Limb (tissue), 2 donors: ENCODE results near the gene GRIN3A.
"Not testable (repeated sequence)": the region's sequence is repeated elsewhere in the genome, so short reads cannot be mapped to it uniquely, and the experiment has no call there.

Experiments
- DNase-seq, 2 donors: peaks; one replicate each; pipeline ENCODE4 v3.0.0-alpha.2; 2016; ENCODE audit errors: extremely low spot score in 2 of 2

GRIN3A gene

DNA sequence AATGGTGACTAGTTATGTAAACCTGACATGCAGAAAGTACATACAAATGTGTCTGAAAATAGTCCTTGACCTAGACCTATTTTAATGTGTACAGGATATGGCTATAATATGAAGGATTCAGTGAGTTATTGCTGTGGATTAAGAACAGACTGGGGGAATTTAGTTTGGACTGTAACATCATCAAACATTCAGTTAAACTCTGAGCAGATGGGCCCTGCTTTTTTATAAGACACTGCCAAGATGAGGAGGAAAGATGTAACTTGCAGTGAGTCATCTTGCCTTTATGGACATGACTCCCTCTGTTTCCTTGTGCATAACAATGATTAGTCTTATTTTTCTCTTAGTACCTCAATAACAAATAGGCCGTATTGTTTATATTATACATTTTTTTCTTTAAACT lies 155.9 kb downstream of the GRIN3A start:
- DNase-seq, result peak in 1 of 2 donors; percentile 47

DNA sequence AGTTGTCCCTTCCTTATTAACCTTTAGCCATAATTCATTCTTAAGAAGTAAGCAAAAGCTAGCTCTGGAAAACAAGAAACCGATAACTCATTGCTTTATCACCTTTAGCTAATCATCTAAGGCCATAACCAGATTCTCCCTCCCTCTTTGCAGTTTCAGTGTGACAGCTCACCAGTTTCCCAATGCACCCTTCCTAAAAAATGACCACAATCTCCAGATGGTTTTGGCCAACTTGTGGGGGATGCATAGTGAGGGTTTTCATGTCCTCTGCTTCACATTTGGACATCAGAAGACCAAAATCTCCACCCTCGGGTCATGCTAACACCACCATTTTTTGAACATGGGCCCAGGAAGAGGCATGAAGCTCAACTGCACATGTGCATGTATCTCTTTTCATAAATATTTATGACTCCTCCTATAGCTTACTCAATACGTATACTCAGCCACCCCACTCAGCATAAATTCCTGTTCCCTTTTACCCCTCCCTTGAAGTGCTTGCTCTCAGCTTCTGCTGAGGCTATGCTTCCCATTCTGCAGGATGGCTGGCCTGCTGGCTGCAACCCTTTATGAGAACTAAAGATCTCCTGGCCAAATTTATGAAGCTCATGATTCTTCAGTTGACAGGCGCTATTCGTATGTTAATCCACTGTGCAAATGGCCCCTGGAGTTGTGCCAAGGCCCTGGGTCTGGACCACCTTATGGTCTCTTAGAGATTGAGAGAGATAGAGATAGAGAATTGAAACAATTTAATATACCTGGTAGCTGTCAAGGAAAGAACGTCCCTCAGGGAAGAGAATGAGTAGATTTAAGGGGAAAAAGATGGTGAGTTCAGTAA lies 158.5 kb downstream of the GRIN3A start:
- DNase-seq, result peak; percentile 6 to 47

DNA sequence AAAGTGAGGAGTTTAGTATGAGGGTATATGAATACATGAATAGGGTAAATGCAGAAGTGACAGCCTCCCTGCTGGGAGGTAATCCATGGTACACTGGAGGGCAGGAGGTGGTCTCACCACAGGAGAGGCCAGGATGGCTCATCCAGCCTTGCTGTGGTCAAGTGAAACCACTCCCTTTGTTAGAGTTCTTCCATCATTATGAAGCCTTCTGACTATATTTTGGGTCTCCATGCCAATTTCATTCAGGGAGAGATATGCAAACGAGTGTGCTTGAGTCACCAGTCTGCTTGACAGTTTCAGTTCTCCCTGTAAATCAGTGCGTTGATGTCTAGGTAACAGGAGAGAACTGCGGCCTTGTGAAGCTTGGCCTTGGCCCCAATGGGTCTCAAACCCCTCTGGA lies 160.1 kb downstream of the GRIN3A start:
- no peak for DNase-seq

DNA sequence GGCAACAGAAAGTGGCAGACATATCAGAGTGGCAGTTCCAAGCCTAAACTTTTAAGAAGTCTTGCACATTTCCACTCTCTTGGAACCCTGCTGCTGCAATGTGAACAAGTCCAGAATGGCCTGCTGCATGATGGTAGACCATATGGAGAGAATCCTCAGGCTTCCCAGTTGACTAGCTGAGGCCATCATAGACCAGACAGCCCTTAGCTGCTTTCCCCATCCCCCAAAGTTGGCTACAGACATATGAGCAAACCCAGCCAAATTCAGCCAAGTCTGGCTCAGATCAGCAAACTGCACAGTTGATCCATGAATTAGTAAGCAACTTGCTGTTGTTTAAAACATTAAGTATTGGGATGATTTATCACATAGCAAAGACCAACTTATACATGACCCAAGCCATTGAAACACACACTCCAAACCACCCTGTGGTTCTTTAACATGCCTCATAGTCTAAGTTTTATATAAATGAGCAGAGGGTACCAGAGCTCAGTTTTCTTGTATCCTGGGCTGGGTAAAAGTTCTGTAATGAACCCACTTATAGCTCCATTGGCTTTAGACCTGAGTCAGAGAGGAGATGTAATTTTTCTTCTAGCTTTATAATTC lies 163.6 kb downstream of the GRIN3A start:
- no peak for DNase-seq

DNA sequence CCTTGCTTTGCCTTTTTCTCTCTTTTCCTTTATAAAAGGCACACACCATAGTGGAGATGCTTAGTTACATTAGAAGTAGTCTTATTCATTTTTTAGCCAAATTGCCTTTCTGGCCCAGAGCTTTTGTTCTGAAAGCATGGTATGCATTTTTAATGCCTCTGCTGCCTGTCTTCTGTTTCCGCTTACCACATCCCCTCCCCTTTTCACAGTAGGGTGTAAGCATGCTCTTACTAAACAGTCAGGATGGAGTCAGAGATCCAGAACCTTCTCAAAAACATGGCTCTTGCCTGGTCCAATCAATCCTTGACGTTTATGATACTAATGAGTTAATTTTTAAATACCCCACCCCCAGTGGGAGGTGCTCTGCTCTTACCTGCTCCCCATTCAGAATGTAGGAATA lies 166.1 kb downstream of the GRIN3A start:
- DNase-seq, result no peak

DNA sequence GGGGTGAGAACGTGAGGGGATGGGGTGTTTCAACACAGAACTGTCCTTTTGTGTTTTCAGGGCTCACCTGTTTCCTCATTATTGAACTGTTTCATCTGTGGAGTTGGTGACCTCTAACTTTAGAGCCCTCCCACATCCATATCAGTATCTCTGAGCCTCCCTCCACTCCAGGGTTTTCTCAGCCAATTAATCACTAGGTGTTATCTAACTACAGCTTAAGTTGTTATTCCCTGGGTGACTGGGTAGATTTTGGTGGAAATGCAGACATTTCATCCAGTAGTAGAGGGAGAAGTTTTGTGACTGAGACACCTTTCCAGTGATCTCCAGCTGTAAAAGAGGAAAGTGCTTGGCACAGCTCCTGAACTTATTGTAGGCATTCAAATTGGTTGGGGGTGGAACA lies 167.3 kb downstream of the GRIN3A start:
- no peak for DNase-seq

DNA sequence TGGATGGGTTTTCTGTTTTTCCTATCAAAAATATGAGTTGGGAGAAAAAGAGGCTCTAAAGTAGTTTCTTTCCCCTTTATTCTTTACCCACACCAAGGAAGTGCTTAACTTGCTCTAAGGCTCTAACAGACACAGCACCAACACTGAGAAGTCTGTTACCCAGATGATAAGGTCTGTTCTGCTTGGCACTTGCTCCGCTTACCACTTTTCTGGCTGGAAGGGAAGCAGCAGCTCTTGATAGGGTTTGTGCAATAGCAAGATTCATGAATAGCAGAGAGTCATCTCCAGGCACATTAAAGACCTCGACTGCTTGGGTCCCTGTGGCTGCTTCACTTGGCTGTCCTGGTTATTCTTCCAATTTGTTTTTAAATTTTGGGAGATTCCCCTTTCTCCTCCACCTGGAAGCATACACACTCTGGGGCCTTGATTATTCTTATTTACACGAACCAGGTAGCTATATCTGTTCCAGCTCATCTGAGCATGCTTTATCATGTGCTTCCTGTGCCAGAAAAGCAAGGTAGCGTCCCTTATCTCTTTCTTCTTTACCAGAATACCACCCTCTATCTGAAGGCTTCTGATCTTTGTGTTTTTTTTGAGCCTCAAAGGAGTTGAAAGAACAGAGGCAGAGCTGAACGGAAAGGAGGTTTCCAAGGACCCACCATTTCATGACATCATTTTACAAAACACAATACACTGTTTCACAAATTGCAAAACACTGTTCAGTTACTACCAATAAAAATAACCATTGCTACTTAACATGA lies 168.5 kb downstream of the GRIN3A start:
- no peak for DNase-seq

DNA sequence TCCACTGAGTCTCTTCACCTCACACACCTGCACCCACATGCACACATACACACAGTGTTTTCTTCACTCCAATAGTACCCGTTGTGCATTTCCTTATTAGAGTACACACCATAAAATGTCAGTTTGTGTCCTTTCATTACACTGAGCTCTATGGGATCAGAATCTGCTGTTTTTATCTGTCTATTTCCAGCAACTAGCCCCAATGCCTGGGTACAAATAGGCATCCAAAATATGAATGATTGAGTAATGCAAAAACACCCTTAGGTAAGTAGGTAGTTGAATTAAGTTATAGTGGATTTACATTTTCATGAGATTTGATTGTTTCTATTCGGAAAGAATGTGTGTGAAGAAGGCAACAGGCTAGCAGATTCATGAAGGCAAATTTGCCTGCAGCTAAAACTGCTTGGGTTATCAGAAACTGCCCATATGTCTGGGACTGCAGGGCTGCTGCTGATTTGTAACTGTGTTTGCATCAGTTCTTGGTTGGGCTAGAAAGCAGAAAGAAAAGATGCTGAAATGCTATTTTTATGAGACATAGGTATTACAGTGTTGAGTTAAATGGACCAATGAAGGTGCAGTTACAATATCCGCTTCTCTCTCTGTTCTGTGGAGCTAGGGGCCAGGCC lies 170.6 kb downstream of the GRIN3A start:
- no peak for DNase-seq

DNA sequence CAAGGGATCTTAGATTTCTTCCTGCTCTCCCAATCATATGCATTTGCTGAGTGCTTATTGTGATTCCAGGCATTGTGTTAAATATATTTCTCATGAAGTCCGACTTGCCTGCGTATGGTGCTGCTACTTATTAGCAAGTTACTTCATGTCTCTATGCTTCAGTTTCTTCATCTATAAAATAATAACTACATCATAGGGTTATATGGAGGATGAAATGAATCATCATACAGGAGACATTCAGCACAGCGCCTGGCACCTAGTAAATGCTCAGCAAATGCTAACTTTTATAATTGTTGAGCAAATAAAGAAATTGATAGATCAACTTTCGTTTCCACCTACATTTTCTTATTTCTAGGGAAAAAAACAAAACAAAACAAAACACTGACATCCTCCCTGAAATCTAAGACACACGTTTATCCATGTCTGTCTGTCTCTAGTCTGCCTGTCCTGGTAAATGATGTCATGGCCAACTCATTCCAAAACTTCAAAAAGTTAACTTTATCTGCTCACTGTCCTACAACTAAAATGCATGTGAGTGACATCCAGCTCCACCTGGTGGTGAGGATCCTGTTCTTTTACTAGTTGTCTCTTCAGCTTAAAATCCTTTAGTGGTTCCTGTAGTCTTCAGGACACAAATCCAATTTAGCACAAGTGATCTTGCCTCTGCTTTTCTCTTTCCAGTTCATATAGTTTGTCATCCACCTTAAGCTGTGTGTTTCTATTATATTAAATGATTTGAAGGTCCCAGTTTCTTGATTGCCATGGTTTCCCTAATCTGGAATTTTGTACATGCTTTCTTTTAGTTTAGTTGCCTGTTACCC lies 171.3 kb downstream of the GRIN3A start:
- DNase-seq, result no peak

DNA sequence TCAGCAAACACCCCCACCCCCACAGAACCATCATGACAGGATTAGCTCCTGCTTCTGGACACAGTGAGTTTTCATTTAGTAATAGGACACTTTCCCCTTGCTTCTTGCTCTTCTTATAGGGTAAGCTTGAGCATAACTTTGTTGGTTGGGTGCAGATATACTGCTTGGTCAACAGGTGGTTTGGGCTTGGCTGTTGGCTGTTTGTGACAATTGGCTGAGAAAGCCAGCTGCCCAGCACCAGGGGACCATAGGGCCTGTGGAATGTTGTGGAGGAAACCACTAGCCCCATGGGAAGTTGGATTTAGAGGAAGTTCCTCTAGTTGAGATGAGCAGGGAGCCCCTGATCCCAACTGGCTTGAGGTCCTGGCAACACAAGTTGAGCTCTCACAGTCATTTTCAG lies 174.2 kb downstream of the GRIN3A start:
- DNase-seq, result no peak

DNA sequence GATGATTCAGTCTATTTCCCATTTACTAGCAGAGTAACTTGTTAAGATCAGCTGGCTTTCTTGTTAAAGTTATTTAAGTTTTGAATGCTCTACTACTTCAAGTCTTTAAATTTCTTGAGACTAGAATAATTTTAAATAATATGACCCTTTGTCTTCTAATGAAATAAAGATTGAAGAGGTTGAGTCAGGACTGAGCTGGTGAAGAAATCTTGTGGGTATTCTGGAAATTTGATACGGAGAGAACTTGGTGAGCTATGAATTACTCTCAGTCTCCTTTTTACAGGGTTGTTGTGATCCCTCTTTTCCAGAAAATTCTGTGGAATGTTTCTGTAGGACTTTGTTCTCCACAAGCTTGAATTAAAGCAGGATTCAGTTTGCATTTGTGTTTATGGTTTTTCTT lies 175.5 kb downstream of the GRIN3A start:
- no peak for DNase-seq

DNA sequence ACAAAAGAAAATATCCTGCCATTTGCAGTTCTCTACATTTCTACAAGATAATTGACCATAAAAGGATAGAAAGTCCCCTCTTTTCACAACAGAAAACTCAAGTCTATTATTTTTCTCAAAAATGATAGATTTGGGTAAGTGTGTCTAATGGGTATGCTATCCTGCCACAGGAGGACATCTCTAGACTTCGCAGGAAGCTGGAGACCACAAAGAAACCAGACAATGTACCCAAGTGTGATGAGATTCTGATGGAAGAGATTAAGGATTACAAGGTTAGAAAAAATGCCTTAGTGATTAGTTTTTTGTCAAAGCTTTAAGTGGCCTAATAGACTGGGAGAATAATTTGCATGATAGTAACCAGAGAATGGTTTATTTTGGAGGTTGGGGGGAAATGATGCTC lies 176.7 kb downstream of the GRIN3A start:
- DNase-seq, result no peak

DNA sequence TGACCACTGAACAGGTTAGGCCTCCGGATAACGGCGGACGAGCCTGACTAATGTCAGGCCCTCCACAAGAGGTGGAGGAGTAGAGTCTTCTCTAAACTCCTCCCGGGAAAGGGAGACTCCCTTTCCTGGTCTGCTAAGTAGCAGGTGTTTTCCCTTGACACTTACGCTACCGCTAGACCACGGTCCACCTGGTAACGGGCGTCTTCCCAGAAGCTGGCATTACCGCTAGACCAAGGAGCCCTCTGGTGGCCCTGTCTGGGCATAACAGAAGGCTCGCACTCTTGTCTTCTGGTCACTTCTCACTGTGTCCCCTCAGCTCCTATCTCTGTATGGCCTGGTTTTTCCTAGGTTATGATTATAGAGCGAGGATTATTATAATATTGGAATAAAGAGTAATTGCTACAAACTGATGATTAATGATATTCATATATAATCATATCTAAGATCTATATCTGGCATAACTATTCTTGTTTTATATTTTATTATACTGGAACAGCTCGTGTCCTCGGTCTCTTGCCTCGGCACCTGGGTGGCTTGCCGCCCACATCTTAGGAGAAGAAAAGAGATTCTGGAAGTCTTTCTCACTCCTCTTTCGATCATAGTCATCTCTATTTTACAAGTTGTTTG lies 188.9 kb downstream of the GRIN3A start:
- not testable (repeated sequence) for DNase-seq

DNA sequence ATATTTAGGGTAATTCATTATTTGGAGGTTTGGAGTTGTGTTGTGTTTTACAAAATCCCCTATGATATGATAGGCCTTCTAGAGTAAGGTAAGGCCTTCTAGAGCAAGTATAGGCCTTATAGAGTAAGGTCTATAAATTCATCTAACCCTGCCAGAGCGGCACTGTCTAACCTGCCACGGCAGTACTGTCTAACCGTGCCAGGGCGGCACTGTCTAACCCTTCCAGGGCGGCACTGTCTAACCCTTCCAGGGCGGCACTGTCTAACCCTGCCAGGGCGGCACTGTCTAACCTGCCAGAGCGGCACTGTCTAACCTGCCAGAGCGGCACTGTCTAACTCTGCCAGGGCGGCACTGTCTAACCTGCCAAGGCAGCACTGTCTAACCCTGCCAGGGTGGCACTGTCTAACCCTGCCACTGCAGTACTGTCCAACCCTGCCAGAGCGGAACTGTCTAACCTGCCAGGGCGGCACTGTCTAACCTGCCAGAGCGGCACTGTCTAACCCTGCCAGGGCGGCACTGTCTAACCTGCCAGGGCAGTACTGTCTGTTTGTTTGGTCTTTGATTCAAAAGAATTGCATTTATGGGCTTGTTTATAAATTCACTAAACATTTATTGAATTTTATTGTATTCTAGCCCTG lies 195.2 kb downstream of the GRIN3A start:
- no peak for DNase-seq

DNA sequence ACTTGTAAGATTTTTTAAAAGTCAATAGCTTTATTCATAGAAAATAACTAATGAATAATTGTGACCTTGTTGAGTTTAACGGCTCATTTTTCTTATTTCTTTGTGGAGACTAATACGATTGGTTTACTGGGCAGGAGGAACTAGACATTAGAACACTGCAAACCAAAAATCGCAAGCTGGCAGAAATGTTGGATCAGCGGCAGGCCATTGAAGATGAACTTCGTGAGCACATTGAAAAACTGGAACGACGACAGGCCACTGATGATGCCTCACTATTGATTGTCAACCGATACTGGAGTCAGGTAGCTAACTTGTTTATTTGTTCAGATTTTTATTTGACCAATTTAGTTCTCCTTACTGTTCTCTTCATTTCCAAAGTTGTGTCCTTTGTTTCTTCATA lies 198.4 kb downstream of the GRIN3A start:
- DNase-seq, result no peak

DNA sequence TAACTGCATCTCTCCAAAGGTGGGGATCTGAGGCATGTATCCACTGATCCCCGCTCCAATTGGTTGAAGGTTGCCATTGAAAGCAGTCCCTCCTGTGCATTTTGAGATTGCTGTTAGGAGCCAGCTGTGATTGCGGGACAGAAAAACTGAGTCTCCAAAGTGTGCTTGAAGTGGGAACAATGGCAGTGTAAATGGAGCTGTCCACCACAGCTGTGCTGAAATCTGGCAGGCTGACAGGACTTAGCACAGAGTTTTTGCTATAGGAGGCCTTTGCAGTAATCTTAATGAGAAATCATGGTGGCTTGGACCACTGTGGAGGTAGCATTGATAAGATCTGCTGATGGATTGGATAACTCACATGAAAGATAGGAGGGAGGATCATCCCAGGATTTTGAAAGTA lies 201.5 kb downstream of the GRIN3A start:
- peak; percentile 3 to 55 for DNase-seq

DNA sequence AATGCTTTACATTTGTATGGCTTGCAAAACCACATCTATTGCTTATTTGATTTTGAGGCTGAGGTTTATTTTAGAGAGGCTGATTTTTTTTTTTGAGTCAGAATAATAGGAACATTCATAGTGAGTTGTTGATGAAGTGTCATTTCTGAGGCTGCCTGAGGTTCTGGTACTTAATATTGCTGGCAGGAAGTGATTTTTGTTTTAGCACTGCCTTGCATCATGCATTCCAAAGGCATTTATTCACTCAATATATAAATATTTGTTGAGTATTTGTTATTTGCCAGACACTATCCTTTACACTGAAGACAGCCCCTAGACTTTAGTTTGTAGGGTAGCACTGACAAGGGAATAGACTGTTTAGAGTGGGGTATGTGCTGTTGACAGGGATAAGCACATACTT lies 202.1 kb downstream of the GRIN3A start:
- DNase-seq, result no peak

DNA sequence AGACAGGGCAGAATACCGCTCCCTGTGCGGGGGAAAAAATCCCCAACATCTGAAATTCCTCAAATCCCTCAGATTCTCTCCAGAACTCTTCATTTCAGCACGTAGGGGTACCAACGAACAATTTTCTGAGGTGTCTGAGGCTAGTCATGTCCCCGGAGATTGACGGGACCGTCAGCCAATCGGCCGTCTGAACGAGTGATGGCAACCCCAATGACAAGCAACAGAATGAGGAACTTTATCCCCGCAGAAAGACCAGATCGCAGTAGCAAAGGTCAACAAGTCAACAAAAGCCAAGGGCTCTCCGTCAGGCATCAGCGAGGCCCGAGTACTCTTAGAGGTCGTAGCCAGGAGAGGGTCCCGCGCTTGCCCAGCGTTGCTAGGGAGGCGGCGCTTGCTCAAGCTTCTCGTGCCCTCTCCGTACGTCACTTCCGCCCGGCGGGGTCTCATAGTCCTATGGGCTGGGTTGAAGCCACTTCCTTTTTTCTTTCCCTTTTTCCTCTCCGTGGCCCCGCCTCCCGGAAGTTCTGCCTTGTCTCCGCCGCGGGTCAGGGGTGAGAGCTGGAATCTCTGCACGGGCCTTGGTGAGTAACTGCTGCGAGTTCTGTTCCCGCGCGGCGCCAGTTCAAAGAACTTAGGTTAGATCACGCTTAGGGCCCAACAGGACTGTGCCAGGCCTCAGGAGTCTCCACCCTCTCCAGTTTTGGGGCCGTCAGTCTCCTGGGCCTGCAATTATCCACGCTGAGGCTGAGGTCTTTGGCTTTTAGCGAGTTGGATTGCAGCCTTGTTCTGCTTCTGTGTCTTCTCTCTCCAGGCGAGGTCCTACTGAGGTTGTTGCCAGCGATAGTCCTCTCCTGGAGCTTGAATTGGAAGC lies 204.9 kb downstream of the GRIN3A start, which contains the start of gene RNF20:
RNF20 (plus strand) TSS at position 520 of the 871 bp plus-strand sequence. CDS start 1,571 bp downstream, outside the sequence.
- DNase-seq, result peak; percentile 99
